ENCODE data around the gene GABARAPL2.

GABARAPL2 gene

GRCh38 chr16:75555213-75555706, 10.9 kb upstream of the GABARAPL2 start:
- peak; percentile 88 for DNase-seq (ENCODE audit: low spot score)

- DNase-seq (ENCODE audit: low spot score): peak; percentile 94
Measured at GRCh38 chr16:75555707-75556430, 10.3 kb upstream of the GABARAPL2 start, which contains the start of gene TMEM231. Gene TMEM231 (minus strand): TSS chr16:75556252. CDS start chr16:75556209, 43 bp downstream.

DNA sequence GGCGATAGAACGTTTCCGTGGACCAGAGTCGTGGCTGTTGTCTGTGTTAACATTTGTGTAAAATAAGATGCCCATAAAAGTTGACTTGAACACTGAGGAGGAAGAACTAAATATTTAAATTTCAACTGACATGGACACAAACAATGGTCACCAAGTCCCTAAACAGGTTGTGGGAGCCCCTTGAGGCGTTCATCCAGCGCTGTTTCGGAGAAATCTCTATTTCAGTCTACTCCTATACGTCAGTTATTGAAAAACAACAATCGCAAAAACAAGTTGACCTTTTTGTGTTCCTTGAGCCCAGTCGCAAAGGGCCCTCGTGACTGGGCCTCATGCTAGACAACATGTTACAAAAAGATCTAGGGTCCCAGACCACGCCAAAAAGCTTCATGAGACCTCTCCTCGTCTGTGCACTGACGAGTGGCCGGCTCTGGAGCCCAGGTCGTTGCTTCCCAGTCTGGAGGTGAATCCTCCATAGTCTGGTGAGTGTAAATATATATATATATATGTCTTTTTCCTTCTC, 9.7 kb upstream of the GABARAPL2 start:
- DNase-seq (ENCODE audit: low spot score): no peak

- no peak for DNase-seq (ENCODE audit: low spot score)
Measured at GRCh38 chr16:75558846-75559401, 7.3 kb upstream of the GABARAPL2 start.

DNA sequence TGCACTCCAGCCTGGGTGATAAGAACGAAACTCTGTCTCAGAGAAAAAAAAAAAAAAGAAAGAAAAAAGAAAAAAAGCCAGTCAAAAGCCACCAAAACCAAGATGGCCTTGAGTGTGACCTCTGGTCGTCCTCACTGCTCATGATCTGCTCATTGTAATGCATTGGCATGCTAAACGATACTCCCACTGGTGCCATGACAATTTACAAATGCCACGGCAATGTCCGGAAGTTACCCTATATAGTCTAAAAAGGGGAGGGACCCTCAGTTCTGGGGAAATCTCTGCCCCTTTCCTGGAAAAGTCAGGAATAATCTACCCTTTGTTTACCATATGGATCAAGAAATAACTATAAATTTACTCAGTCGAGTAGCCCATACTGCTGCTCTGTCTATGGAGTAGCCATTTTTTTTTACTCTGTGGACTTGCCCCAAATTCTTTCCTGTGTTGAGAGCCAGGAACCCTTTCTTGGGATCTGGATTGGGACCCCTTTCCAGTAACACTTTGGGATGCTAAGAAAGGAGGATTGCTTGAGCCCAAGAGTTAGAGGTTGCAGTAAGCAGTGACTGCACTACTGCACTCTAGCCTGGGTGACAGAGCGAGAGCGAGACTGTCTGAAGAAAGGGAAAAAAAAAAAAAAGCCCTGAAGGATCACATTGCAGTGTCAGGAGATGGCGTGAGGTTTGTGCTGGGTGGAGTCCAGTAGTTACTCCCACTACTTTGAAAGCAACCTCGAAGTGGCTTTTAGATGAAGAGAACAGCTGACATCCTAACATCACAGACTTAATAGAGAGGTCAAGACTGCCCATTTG, 6.4 kb upstream of the GABARAPL2 start:
- no peak for DNase-seq (ENCODE audit: low spot score)

DNA sequence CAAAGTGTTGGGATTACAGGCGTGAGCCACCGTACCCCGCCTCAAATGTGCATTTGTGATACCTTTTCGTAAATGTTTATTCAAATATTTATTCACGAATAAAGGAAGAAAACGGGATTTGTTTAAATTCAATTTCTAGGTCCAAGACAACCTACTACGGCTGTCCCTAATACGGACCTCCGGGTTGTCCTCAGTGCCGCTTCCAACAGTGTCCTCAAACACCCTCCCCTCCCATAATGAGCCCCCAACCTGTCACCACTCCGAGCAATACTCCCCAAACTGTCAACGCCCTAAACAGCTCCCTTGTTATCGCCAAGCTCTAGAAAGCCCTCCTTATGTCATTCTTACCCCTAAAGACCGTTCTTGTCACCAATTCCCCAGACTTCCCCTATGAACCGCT, 539 bp upstream of the GABARAPL2 start:
- no peak for DNase-seq (ENCODE audit: low spot score)

DNA sequence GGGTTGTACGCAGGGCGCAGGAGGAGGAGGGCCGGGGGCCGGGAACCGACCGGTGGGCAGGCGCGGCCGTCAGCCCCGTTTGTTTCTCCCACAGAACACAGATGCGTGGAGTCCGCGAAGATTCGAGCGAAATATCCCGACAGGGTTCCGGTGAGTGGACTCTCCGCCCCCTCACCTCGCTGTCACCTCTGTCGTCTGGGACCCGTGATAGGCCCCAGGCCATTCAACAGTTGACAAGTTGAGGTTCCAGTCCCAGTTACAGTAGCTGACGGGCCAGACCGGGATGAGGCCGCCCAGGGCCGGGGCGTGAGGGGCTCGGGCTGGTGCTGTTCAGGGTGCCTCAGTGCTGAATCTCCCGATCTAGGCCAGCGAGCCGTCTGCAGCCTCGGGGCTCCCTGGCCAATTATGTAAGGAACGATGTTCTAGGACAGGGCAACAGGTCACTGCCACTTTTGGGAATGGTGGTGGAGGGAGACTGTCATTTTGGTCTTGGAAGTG, 628 bp downstream of the GABARAPL2 start:
- DNase-seq (ENCODE audit: low spot score): peak; percentile 6

DNA sequence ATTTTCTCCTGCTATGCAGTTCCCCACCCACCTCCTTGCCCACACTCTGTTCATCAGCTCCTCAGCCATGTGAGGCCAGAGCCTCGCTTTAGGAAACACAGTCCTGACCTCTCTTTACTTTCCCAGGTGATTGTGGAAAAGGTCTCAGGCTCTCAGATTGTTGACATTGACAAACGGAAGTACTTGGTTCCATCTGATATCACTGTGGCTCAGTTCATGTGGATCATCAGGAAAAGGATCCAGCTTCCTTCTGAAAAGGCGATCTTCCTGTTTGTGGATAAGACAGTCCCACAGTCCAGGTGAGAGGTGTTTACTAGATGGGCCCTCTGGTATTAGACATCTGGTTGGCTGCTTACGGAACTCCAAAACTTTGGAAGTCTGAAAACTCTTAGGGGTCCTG, 1.7 kb downstream of the GABARAPL2 start:
- no peak for DNase-seq (ENCODE audit: low spot score)

DNA sequence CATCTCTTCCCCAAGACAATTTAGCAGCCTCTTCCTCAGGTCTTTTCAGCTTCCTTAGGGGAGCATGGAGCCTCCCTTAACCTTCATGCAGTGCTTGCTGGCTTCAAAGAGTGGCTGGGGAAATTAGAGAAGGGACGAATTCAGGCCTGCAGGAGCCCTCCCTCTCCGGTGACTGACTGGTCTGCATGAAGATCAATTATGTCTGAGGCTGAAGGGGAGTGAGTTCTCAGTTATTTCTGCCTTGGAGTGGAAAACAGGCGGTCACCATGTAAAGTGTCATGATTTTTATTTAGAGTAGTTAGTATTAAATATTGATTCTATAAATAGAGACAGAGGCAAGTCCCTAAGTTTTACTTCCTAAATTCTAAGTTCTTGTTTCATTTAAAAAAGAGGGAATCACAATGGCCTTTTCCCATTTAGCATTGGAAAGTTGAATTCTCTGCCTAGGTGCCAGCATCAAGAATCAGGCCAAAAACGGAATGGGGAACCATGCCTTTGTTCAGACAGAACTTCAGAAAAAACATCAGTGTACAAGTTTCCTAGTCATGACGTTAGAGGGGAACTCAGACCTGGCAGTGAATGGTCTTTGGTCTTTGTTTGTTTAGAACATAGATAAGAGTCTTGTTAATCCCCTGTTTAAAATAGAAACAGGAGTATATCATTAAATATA, 4.4 kb downstream of the GABARAPL2 start:
- DNase-seq (ENCODE audit: low spot score): no peak

- no peak for DNase-seq (ENCODE audit: low spot score)
Measured at GRCh38 chr16:75572864-75573542, 6.8 kb downstream of the GABARAPL2 start.

DNA sequence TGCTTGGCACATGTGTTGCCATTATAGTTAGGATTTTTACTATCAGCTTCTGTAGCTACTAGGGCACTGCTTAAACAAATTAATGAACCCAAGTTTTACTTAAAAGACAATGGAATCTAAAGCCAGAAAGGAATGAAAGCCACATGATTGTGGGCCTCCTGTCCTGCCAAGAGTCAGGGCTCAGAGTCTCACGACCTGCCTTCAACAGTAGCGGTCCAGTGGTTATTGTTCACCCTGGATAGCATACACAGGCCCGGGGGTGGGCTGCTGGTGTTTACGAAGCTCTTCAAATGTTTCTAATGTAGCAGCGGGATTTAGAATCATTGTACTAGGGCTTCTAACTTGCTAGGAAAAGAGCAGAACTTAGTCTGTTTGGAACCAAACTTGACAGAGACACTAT, 7.8 kb downstream of the GABARAPL2 start:
- no peak for DNase-seq (ENCODE audit: low spot score)

- no peak for DNase-seq (ENCODE audit: low spot score)
Measured at GRCh38 chr16:75575958-75576357, 9.8 kb downstream of the GABARAPL2 start.

GRCh38 chr16:75576384-75576811, 10.2 kb downstream of the GABARAPL2 start:
- no peak for DNase-seq (ENCODE audit: low spot score)

DNA sequence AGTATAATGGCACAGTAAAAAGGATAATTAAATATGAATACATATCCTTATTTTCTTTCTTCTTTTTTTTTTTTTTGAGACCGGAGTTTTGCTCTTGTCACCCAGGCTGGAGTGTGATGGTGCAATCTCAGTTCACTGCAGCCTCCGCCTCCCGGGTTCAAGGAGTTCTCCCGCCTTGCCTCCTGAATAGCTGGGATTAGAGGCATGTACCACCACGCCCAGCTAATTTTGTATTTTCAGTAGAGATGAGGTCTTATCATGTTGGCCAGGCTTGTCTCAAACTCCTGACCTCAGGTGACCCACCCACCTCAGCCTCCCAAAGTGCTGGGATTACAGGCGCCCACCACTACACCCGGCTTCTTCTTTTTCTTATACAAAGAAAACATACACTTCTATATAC, 12.0 kb downstream of the GABARAPL2 start:
- no peak for DNase-seq (ENCODE audit: low spot score)

- DNase-seq (ENCODE audit: low spot score): no peak
Measured at GRCh38 chr16:75578725-75579124, 12.5 kb downstream of the GABARAPL2 start.

DNA sequence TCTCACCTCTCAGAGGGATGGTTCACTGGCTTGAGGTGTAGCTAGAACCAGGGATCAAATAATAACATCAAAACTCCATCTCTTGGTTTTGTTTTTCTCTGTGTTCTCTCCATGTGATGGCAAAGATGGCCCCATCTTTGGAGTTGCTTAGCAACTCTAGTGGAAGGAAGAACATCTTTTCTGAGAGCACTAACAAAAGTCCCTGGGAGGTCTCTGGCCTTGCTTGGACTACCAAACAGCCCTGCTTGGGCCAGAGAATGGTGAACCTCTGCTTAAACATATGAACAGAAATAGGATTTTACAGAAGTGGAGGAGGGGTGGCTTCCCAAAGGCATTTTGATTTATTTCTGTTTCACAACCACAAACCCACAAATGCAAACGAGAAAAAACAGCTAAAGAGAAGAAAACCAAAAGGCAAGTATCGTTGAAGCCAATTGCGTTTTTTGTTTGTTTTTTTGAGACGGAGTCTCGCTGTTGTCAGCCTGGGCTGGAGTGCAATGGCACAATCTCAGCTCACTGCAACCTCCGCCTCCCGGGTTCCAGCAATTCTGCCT, 13.2 kb downstream of the GABARAPL2 start:
- no peak for DNase-seq (ENCODE audit: low spot score)

GRCh38 chr16:75584108-75584507, 17.9 kb downstream of the GABARAPL2 start:
- DNase-seq (ENCODE audit: low spot score): no peak

GRCh38 chr16:75588716-75589115, 22.5 kb downstream of the GABARAPL2 start:
- DNase-seq (ENCODE audit: low spot score): no peak

- no peak for DNase-seq (ENCODE audit: low spot score)
Measured at GRCh38 chr16:75589306-75589705, 23.1 kb downstream of the GABARAPL2 start.

DNA sequence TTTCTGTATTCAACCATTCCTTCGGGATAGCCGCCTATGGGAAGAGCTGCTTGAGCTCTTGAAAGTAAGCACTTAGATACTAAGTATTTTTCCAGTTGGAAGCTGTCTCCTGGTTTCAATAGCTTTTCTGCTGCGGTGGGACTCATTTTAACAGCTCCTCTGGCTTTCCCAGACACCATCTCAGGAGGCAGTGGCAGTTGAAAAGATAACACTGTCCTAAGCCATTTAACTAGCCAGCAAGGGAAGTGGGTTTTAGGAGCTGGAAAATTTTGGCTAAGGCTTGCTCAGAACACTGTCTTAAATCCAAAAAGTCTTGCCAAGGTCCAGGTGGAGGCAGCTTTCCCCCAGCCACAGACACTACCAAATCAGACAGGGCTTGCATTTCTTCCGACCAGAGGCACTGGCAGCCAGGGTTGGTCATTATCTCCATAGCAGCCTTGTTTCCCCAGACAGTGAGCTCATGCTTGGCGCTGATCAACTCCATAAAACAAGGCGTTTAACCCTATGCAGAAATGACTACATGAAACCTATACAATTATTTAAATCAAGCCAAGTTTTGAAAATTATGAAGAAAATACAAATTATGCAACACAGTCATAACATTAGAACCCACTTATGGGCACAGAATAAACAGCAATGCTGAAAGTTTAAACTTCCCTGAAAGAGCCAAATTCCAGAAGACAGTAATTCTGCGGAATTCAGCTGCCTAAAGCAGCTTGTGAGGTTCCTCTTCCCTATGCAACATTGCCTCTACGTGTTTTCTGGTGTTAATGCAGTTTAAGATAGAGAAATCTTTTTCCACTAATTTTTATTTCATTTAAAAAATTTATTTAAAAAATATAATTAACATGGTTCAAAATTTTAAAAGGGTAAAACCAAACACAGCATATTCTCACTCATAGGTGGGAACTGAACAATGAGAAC, 25.0 kb downstream of the GABARAPL2 start:
- DNase-seq (ENCODE audit: low spot score): no peak

All from kidney tubule cell (primary cell).